Choroid plexus epithelial cell (primary cell): ENCODE results near the gene FNDC5.

Experiments used
- DNase-seq: peaks from one replicate; pipeline ENCODE4 v3.0.0-alpha.2; 2010; ENCODE audit warnings: low read depth
- H3K4me3 ChIP-seq: 2 replicates; pipeline ENCODE4 v1.5.1; 2011; ENCODE audit warnings: low read depth, mild to moderate bottlenecking, control low read depth, low read length, moderate library complexity
- TF ChIP-seq, protein P1 (sequence below): conservative IDR thresholded peaks from 2 replicates; pipeline ENCODE4 v1.5.1; 2011; ENCODE audit warnings: low read depth, mild to moderate bottlenecking, control low read depth, inconsistent platforms, low read length, moderate library complexity

FNDC5 gene

GRCh38 chr1:32863881-32864245, 6.8 kb downstream of the FNDC5 start:
- TF ChIP-seq, protein P1, sequence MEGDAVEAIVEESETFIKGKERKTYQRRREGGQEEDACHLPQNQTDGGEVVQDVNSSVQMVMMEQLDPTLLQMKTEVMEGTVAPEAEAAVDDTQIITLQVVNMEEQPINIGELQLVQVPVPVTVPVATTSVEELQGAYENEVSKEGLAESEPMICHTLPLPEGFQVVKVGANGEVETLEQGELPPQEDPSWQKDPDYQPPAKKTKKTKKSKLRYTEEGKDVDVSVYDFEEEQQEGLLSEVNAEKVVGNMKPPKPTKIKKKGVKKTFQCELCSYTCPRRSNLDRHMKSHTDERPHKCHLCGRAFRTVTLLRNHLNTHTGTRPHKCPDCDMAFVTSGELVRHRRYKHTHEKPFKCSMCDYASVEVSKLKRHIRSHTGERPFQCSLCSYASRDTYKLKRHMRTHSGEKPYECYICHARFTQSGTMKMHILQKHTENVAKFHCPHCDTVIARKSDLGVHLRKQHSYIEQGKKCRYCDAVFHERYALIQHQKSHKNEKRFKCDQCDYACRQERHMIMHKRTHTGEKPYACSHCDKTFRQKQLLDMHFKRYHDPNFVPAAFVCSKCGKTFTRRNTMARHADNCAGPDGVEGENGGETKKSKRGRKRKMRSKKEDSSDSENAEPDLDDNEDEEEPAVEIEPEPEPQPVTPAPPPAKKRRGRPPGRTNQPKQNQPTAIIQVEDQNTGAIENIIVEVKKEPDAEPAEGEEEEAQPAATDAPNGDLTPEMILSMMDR, result no peak
- DNase-seq, result no peak
- H3K4me3 ChIP-seq, result no peak overlapping the region

GRCh38 chr1:32863218-32863880, 7.4 kb downstream of the FNDC5 start:
- TF ChIP-seq, protein P1, result no peak
- DNase-seq, result no peak
- H3K4me3 ChIP-seq, result no peak overlapping the region

DNA sequence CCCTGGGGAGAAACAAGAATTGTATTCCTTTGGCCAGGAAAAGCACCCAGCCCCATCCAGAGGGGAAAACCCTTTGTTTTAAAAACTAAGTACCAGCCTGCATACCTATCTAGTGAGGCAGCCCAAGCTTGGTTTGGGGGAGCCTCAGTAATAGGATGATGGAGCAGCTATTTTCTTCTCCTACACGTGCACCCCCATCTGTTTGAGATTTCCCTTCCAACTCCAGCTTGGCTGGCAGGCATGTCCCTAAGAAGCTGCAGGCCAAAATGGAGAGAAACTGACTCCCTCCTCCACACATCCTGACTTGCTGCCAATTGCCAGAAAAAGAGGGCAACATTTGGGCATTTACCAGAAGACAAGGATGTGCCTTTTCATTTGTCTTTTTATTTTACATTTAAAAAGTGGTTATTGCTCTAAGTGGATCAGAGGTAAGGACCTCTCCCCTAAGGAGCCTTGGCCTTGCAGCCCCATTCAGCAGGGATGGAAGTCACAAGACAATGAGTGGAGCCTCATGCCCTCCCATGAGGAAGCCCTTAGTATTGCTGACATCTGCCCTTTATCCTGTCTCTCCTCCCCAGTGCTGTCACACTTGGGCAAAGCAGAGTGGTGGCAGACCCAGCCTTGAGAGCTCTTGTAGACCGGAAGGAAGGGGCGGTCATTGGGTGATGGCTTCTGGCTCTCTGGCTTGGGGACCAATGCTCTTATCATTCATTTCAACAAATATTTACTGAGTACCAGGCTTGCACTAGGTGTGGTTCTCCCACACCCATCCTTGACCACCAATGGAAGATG, 8.6 kb downstream of the FNDC5 start:
- no peak for DNase-seq
- TF ChIP-seq, protein P1, result no peak
- no peak overlapping the region for H3K4me3 ChIP-seq

- DNase-seq, result no peak
- H3K4me3 ChIP-seq, result no peak overlapping the region
- TF ChIP-seq, protein P1, result no peak
Observed at GRCh38 chr1:32860566-32860965, 10.1 kb downstream of the FNDC5 start.

- TF ChIP-seq, protein P1, result no peak
- no peak overlapping the region for H3K4me3 ChIP-seq
- DNase-seq, result no peak
Observed at GRCh38 chr1:32859915-32860314, 10.8 kb downstream of the FNDC5 start.

DNA sequence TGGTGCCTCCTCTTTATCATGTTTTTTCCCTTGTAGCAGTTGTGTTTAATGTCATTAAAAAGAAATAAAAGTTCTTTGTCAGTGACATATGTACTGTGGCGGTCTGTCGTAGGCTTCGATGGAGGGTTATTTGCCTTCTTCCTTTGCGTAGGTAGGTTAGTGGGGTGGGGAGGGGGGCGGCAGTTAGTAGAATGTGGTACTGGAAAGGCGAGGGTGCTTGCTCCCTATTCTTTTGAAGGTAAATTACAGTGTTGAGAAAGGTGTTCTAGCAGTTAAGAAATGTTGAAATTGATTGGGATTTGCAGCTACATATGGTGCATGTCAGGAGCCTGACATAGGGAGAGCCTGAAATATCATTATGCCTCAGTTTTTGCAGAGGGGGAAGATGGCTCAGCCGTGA, 11.9 kb downstream of the FNDC5 start:
- no peak overlapping the region for H3K4me3 ChIP-seq

More for the DNA sequence above, 11.9 kb downstream of the FNDC5 start:
- TF ChIP-seq, protein P1, result no peak
- no peak for DNase-seq
